GM21423 (cell line): ENCODE results near the gene TDP1.
"Not testable (repeated sequence)": the region's sequence is repeated elsewhere in the genome, so short reads cannot be mapped to it uniquely, and the experiment has no call there.

ENCODE experiments used
- ATAC-seq: cut with Tn5 transposase; IDR thresholded peaks from one replicate; pipeline ENCODE4 v1.9.1; 2021; ENCODE audit warnings: mild to moderate bottlenecking, moderate library complexity; ENCODE audit not compliant: unreplicated experiment

Gene TDP1

DNA sequence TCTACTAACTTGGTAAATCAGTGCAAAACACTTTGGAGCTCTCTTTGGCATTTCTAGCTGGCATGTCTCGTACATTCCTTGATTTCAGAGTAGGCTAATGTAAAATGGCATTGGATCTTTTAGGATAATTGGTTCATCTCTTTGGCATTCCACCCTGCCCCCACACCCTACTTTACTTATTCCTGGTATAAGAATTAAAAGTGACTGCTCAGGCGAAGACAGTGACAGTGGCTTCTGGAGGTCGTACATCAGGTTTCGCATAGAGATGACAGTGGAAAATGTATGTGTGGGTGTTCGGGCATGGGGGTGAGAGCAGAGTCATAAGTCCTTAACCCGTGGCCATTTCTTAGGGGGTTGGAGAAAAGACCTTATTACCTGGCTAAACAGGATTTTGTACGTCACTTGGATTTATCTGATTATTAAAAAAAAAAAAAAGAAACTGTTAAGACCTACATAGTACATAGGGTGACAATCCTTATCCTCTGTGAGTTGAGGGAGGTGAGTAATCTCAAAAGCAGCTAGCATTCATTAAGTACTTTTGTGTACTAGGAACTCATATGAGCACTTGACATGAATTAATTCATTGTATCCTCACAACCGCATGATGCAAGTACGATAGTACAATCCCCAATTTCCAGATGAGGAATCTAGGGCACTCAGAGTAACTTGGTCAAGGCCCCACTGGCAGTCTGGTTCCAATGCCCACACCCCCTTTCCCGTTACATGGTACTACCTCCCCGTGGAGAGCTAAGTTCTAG, 83.7 kb downstream of the TDP1 start:
- no peak for ATAC-seq

DNA sequence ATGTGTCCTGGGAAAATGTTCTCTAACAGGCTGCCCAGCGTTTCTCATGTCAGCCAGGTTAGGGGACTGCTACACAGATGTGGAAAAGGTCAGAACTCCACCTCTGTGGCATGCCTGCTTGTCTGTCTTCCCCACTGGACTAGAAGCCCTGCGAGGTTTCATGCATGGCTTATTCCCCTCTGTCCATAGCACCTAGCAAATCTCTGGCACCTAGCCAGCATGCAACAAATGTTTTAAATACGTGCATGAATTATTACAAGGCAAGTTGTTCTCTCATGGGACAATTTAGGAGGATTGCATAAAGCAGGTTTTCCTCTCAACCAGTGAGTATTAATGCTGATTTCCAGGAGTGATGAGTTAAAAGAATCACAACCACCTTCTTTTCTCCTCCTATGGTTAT, 84.7 kb downstream of the TDP1 start:
- no peak for ATAC-seq

DNA sequence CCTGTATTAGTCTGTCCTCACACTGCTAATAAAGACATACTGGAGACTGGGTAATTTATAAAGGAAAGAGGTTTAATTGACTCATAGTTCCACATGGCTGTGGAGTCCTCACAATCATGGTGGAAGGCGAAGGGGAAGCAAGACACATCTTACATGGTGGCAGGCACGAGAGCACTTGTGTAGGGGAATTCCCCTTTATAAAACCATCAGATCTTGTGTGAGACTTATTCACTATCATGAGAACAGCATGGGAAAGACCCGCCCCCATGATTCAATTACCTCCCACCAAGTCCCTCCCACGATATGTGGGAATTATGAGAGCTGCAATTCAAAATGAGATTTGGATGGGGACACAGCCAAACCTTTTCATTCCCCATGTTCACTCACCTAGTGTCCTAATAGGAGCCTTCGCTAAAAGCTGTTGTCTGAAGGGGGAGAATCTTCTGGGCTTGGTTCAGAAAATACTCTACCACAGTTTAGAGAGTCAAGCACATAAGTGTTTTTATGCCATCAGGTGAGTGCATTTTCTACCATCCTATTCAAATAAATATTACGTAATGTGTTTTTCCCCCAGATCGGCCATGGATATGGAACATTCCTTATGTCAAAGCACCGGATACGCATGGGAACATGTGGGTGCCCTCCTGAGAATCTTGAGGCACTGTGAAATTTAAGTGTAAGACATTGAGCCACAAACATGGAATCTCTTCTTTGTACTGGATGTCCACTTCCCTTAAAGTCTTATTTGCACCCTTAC, 86.9 kb downstream of the TDP1 start:
- ATAC-seq: no peak

DNA sequence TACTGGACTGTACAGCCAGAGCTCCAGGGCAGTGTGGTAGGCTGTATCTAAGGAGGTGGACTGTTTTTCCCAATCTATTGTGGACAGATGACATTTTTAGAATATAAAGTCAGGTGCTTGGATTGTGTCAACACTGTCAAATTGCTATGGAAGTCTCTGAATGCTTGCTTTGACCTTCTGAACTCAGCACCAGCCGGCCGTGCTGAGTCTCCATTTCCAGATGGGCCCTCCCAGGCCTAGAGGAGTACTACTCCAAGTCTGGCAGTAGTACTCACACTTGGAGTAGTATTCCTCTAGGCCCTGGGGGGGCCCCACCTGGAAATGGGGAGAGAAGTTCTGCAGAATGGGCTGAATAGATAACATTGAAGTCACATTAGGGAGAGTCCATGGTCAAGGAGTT, 89.9 kb downstream of the TDP1 start:
- ATAC-seq: no peak

DNA sequence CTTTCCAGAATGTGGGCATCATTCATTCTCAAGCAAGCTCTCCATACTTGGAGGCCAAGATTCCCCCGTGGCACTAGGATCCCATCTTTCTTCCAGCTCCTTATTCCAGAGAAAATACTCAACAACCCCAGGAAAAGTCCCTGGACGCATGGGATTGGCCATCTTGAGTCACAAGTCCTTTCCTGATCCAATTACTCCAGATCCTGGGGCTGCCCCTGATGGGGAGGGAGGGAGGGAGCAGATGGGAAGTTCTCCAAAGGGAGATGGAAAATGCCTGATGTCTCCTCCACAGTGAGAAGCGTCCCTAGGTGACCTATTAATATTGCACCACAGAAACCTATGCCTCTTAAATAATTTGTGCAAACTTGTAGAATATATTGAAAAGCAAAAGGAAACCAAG, 93.7 kb downstream of the TDP1 start:
- no peak for ATAC-seq

DNA sequence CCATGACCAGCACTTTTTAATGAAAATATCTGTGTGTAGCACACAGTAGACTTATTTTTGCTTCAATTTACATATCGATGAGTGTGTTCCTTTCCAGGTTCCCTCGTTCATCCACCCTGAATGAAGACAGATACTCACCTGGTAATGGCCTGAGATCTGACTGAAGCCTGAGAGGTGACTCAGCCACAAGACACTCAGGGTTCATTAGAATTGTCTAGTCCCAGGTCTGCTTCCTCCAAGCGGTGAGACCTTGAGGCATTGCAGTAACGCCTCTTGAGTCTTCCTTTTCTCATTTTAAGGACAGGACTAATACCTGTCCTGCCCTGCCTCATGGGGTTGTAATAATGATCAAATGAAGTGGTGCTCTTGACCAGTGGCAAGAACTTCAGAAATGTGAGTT, 94.5 kb downstream of the TDP1 start:
- ATAC-seq: no peak

DNA sequence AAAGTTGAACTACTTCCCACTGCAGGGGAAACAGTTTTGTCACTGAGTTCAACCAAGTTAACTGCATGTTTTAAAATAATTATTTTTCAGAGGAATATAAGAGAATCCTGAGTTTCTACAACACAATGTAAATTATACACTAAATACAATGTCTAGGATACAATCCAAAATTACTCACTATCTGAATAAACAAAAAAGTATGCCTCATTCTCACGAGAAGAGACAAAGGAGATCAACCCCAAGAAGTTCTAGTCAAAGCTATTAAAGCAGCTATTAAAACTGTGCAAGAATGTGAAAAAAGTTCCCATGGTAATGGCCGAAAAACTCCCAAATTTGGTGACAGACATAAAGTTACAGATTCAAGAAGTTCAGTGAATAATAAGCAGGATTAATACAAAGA, 97.3 kb downstream of the TDP1 start:
- no peak for ATAC-seq

DNA sequence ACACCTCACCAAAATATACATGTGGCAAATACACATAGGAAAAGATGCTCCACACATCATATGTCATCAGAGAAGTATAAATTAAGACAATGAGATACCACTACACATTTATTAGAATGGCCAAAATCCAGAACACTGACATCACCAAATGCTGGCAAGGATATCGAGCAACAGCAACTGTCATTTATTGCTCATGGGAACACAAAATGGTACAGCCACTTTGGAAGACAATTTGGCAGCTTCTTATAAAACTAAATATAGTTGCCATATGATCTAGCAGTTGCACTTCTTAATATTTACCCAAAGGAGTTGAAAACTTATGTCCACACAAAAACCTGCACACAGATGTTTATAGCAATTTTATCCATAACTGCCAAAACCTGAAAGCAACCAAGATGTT, 99.1 kb downstream of the TDP1 start:
- no peak for ATAC-seq

DNA sequence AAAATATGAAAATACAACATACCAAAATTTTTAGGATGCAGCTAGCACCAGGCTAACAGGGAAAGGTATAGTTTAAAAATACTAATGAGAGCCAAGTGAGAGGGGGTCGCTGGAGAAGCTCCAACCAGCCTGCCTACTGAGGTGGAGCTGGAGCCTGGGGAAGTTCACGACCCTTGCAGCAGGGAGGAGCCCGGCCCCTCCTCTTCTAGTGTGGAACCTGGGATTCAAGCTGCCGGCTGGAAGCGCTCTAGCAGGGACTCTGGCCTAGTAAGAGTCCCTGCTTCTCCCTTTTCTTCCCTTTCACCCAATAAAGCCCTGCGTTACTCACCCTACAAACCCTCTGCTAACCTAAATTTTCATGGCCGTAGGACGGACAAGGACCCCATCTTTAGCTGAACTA, 101.1 kb downstream of the TDP1 start:
- no peak for ATAC-seq

DNA sequence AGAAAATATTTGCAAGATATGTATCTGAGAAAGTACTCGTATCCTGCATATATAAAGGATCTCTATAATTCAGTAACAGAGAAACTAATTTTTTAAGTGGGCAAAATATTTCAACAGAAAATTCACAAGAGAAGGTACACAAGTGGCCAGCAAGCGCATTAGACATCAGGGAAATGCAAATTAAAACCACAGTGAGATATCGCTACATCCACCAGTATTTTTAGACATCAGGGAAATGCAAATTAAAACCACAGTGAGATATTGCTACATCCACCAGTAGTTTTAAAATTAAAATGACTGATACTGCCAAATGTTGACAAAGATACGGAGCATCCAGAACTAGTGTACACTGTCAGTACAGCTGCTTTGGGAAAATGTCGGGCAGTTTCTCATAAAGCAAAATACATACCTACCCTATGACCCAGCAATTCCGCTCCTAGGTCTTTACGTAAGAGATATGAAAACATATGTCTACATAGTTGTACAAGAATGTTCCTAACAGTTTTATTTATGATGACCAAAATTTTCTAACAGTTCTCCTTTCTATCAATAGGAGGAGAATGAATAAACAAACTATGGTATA, 103.2 kb downstream of the TDP1 start:
- no peak for ATAC-seq

DNA sequence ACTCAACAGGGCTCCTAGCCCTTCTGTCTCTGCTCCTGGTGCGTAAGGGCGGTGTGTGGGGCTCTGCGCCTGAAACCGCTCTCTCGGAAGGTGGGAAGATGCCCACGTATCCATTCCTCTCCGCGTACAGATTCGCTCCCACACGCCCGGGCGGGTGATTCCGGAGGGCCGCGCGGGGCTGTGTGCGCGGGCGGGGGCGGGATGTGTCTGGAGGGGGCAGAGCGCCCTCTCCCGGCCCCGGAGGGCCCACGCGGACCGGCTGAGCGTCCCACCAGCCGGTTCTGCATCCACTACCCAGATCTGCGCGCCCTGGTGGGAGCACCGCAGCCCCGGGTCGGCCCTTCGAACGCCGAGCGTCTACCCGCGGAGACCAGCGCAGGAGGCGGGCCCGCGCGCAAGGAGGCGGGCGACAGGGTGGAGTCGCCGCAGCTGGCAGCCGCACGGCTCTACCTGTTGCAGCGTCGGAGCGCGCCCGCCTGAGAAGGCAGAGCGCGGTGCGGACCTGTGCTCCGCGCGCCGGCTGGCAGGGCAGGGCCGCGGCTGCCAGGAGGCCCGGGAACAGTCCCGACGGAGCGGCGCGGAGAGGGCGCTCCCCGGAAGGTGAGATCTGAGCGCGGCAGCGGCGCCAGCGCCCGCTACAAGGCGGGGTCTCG, 104.7 kb downstream of the TDP1 start:
- ATAC-seq: peak; percentile 64

DNA sequence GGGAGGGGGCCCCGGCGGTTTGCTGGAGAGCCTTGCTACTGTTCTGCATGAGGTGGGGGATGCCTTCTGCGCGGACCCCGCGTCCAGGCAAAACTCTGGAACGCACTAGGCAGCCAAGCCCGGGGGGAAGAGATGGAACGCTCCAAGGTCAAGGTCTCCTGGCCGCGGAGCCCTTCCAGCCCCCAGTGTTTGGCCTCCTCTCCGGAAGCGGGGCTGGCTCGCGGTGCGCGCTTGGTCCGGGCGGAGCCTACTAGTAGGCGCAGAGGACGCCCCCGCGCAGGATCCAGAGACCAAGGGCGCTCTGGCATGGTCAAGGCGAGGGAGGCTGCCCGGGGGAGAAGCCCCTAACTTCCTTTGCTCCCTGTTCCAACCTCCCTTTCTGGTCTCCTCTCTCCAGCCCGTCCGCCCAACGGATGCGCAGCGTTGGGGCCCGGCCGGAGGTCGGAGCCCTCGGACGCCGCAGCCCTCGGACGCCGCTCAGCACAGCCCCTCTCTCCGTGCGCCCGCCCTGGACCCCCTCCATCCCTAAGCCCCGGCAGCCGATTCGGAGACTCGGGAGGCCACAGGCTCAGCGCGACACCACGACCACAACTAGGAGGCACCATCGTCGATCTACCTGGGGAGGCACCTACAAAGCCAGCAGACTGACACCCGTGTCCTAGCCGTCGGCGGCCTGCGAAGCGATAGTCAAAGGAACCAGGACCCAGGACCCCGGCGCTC, 105.4 kb downstream of the TDP1 start:
- ATAC-seq: peak; percentile 12

DNA sequence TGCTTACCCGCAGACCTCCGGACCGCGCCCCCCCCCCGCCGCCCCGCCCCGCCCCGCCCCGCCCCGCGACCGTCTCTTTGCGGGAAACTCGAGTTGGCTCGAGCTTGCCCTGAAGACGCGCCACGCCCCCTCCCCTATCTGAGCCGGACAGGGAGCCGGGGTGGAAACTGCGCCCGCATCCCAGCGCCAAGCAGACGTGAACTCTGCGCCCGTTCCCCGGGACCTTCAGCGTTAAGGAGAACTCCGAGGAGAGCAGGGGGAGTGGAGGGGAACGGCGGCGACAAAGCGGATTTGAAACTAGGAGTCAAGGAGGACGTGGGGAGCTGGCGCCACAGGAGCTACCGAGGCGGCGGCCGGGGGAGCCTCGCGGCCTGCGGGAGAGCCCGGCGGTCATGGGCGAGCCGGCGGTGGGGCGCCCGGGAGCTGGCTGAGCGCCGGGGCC, 106.0 kb downstream of the TDP1 start, which contains the start of gene KCNK13:
KCNK13 (plus strand) TSS at position 310 of the 442 bp plus-strand sequence. CDS start 212 bp downstream, outside the sequence.
- no peak for ATAC-seq

DNA sequence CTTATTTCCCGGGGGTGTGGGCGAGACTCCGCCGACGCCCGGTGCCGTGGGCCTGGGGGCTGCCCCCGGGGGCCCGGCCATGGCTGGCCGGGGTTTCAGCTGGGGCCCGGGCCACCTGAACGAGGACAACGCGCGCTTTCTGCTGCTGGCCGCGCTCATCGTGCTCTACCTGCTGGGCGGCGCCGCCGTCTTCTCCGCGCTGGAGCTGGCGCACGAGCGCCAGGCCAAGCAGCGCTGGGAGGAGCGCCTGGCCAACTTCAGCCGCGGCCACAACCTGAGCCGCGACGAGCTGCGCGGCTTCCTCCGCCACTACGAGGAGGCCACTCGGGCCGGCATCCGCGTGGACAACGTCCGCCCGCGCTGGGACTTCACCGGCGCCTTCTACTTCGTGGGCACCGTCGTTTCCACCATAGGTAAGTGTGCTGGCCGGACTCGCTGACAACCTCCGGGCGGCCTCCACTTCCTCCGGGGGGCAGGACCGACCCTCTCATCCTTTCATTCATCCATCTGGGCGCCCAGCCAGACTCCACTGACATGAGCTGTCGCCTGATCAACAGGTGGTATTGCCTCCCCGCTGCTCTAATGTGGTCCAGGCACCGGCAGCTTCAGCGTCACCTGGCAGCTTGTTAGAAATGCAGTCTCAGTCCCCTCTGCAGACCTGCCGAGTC, 106.5 kb downstream of the TDP1 start:
- no peak for ATAC-seq

DNA sequence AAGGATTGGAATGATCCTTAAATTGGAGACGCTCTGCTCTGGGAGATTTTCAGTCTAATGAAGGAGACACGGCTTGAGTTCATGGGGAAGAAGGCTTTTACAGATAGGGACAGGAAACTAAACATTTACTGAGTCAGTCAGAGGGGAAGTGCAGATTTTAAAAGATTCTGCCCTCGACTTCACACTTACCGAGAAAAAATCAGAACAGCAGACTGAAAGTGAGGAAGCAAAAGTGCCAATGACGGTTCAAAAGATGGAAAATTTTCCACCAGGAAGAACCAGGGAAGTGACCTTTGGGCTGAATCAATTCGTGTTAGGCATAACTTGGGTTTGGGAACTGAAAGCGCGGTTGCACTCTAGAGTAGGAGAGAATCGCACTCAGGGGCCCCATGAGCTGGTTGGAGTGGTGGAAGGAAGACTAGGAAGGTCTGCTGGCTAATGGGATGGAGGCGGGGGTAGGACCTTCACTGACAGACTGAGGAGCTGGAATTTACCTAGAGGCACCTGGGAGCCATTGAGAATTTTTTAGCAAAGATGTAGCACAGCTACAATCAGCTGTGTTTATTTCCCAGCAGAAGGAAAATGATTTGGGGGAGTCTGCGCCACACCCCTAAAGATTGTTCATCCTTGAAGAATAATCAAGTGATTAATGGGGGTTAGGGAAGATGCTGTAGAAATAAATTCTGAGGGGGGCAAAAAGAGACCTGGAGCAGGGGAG, 107.3 kb downstream of the TDP1 start:
- ATAC-seq: no peak

DNA sequence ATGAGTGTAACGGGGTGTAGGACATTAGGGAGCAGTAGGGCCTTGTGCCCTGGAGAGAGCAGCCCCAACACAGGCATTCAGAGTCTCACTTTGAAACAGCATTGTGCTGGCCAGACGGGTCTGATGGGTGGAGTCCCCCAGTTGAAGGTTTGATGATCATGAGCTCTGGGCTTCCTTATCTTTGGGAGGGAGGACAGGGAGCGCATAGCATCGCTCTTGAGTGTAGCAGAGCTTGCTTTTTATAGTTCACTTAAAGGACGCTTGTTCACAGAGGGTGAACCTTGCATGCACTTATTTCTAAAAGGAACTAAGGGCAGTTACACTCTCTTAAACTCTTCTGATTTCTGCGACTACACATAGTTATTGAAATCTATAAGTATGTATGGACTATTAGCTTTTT, 116.6 kb downstream of the TDP1 start:
- ATAC-seq: no peak

DNA sequence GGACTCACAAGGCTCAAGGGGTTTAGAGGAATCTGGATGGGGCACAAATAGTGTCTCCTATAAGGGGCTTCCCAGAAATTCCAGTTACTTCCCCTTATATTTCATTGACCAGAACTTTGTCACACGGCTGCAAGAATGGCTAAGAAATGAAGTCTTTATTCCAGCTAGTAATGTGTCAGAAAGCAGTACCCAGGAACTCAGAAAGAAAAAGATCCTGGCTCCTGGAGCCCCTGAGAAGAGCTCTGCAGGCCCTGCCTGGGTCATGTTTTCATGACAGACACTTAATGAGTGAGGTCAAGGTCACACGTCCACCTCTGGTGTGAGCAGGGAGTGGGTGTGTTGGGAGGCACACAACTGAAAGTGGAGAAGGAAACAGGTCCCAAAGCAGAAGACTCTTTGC, 123.8 kb downstream of the TDP1 start:
- no peak for ATAC-seq

DNA sequence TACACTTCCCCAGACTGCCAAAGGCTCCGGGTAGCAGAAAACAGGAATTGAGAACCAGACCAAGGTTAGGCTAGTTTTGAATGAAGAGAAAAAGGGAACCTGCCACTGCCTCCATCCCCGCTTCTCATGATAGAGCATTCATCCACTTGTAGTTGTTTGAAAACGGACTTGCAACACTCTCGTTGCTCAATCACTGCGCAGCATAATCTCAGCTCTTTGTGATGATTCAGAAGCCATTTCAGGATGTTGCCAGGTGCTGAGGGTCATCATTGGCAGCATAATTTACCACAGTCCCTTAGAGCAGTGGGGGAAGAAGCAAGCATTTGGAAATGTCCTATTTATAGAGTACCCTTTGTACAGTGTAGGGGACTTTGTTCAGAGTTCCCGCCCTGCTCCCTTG, 131.7 kb downstream of the TDP1 start:
- peak; percentile 48 for ATAC-seq

DNA sequence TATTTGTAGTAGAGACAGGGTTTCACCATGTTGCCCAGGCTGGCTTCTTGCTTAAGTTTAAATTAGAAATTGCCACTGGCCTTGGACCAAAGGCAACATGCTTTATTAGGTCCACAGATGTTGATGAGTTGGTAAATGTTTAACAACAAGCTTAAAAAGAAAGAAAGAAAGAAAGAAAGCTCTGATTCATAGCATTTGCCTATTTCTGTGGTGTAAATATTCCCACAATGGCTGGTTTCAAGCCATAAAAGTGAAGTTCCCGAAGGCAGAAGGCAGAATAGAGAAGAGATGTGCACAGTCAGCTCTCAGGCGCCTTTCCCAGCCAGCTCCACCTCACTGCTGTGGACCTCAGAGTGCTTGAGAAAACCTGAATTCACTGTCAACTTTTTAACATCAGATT, 132.4 kb downstream of the TDP1 start:
- ATAC-seq: no peak

DNA sequence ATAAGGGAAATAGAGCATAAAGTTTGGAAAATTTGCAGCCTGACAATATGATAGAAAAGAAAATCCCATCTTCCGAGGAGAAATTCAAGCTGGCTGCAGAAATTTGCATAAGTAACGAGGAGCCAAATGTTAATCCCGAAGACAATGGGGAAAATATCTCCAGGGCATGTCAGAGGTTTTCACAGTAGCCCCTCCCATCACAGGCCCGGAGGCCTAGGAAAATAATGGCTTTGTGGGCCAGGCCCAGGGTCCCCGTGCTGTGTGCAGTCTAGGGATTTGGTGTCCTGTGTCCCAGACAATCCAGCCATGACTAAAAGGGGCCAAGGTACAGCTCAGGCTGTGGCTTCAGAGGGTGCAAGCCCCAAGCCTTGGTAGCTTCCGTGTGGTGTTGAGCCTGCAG, 133.8 kb downstream of the TDP1 start:
- not testable (repeated sequence) for ATAC-seq
